Neural cell (in vitro differentiated cells): ENCODE measurements around the gene MAP4K3. TPM values are rescaled to one million over a fixed set of nuclear protein-coding genes. Genes with fewer than 3 reads are reported as not detected.

ENCODE experiments used
- H2AFZ ChIP-seq: fragments of 200-600, 300-800 bp; sonication (generic), shearing (Covaris generic); 2 replicates; pipeline ENCODE4 v1.6.0; 2014; ENCODE audit warnings: low read depth, mild to moderate bottlenecking, antibody characterized with exemption, low read length, moderate library complexity
- H3F3A ChIP-seq: fragments of 200-600 bp; shearing (Covaris generic); 2 replicates; pipeline ENCODE4 v1.6.1; 2016; ENCODE audit warnings: mild to moderate bottlenecking, moderate library complexity, mixed read lengths, antibody characterized with exemption, low read length; ENCODE audit not compliant: insufficient read depth, poor library complexity, severe bottlenecking
- H3K27ac ChIP-seq: fragments of 200-600, 300-800 bp; sonication (generic), shearing (Covaris generic); 2 replicates; pipeline ENCODE4 v1.5.1; 2014; ENCODE audit warnings: mild to moderate bottlenecking, low read length, moderate library complexity
- H3K27me3 ChIP-seq: fragments of 300-800, 200-600 bp; sonication (generic), shearing (Covaris generic); 2 replicates; pipeline ENCODE4 v1.6.0; 2014; ENCODE audit warnings: mild to moderate bottlenecking, low read depth, low read length, moderate library complexity; ENCODE audit not compliant: insufficient read depth
- H3K36me3 ChIP-seq: fragments of 300-800, 200-600 bp; sonication (generic), shearing (Covaris generic); 2 replicates; pipeline ENCODE4 v1.5.1; 2014; ENCODE audit warnings: mild to moderate bottlenecking, antibody characterized with exemption, low read length, moderate library complexity; ENCODE audit not compliant: insufficient read depth
- H3K4me2 ChIP-seq: fragments of 300-800, 200-600 bp; sonication (generic), shearing (Covaris generic); 2 replicates; pipeline ENCODE4 v1.6.0; 2014; ENCODE audit warnings: mild to moderate bottlenecking, low read length
- H3K4me3 ChIP-seq: fragments of 300-800, 200-600 bp; sonication (generic), shearing (Covaris generic); 2 replicates; pipeline ENCODE4 v1.5.1; 2014; ENCODE audit warnings: mild to moderate bottlenecking, low read length, moderate library complexity
- H3K79me2 ChIP-seq: fragments of 200-600 bp; shearing (Covaris generic); replicated peaks from 2 replicates; pipeline ENCODE4 v1.6.0; 2014; ENCODE audit warnings: mild to moderate bottlenecking, low read length, moderate library complexity; ENCODE audit not compliant: insufficient read depth
- H3K9ac ChIP-seq: fragments of 300-800, 200-600 bp; sonication (generic), shearing (Covaris generic); 2 replicates; pipeline ENCODE4 v1.6.1; 2016; ENCODE audit warnings: mild to moderate bottlenecking, low read length, mixed read lengths
- H3K9me2 ChIP-seq: fragments of 200-600 bp; shearing (Covaris generic); 2 replicates; pipeline ENCODE4 v1.6.1; 2016; ENCODE audit warnings: mild to moderate bottlenecking, low read length, mixed read lengths; ENCODE audit not compliant: insufficient read depth
- H3K9me3 ChIP-seq: fragments of 200-600, 300-800 bp; sonication (generic), shearing (Covaris generic); 2 replicates; pipeline ENCODE4 v1.6.1; 2016; ENCODE audit warnings: mild to moderate bottlenecking, mixed run types, low read length, moderate library complexity, mixed read lengths
- H4K20me1 ChIP-seq: fragments of 200-600 bp; shearing (Covaris generic); 2 replicates; pipeline ENCODE4 v1.6.1; 2016; ENCODE audit warnings: mild to moderate bottlenecking, mixed run types; ENCODE audit not compliant: insufficient read depth
- EP300 ChIP-seq: fragments of 450-650 bp; conservative IDR thresholded peaks from 2 replicates; pipeline ENCODE4 v1.6.1; 2014; ENCODE audit warnings: antibody characterized with exemption, mild to moderate bottlenecking, moderate library complexity; ENCODE audit not compliant: poor library complexity, severe bottlenecking
- EZH2 ChIP-seq: fragments of 200-600, 300-800 bp; shearing (Covaris generic), sonication (generic); IDR thresholded peaks from 2 replicates; pipeline ENCODE4 v1.6.1; 2014; ENCODE audit warnings: antibody characterized with exemption, low read length, borderline replicate concordance, mild to moderate bottlenecking; ENCODE audit not compliant: insufficient read depth, poor library complexity, severe bottlenecking
- MXI1 ChIP-seq: fragments of 450-650 bp; conservative IDR thresholded peaks from 2 replicates; pipeline ENCODE4 v1.6.1; 2014; ENCODE audit warnings: antibody characterized with exemption, mild to moderate bottlenecking; ENCODE audit not compliant: poor library complexity, severe bottlenecking
- POLR2AphosphoS5 ChIP-seq: IDR thresholded peaks from 2 replicates; pipeline ENCODE4 v1.6.1; 2012
- RAD21 ChIP-seq: fragments of 450-650 bp; conservative IDR thresholded peaks from 2 replicates; pipeline ENCODE4 v1.6.1; 2014; ENCODE audit warnings: antibody characterized with exemption, mild to moderate bottlenecking, moderate library complexity
- SMC3 ChIP-seq: fragments of 450-650 bp; conservative IDR thresholded peaks from 2 replicates; pipeline ENCODE4 v1.6.1; 2014; ENCODE audit warnings: antibody characterized with exemption, mild to moderate bottlenecking, moderate library complexity; ENCODE audit not compliant: poor library complexity
- TAF1 ChIP-seq: IDR thresholded peaks from 2 replicates; pipeline ENCODE4 v1.6.1; 2012; ENCODE audit warnings: low read depth
- polyA plus RNA-seq: library from polyadenylated mRNA; depleted of rRNA; stranded (reverse); fragments of >200 nt; gene quantifications from 2 replicates; pipeline ENCODE4 v1.2.3, GENCODE V29; 2014
- TF ChIP-seq, protein P1 (sequence below): fragments of 450-650 bp; IDR thresholded peaks from 2 replicates; pipeline ENCODE4 v1.5.1; 2014; ENCODE audit warnings: antibody characterized with exemption, mild to moderate bottlenecking, moderate library complexity; ENCODE audit not compliant: poor library complexity, severe bottlenecking
- TF ChIP-seq, protein P2 (sequence below): IDR thresholded peaks from 2 replicates; pipeline ENCODE4 v1.6.1; 2012; ENCODE audit warnings: borderline replicate concordance

Gene MAP4K3
- polyA plus RNA-seq, 1 donor from 2014 or later: 105 TPM

DNA sequence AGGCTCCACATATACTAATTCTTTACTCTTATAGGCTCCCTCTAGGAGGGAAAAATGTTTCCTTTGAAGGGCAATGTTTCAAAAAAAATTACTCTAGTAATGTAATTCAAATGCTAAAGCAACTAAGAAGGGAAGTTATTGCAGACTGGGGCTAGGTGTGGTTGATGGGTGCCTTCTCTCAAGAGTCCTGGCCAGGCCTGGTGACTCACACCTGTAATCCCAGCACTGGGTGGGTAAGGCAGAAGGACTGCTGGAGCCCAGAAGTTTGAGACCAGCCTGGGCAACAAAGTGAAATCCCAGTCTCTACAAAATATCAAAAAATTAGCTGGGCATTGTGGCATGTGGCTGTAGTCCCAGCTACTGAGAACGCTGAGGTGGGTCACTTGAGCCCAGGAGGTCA is 162.1 kb downstream of the MAP4K3 start:
- no peaks in the 10 kb centered on the region for H3K79me2 ChIP-seq
- no peak overlapping the region for H3K4me3 ChIP-seq
- no peaks in the 10 kb centered on the region for H3F3A ChIP-seq
- H3K9me2 ChIP-seq: no peaks in the 10 kb centered on the region
- no peak overlapping the region for H3K4me2 ChIP-seq
- H3K9me3 ChIP-seq: no peaks in the 10 kb centered on the region
- peaks cover 5% of the 10 kb centered on the region for H3K36me3 ChIP-seq
- H3K27me3 ChIP-seq: no peaks in the 10 kb centered on the region
- TF ChIP-seq SMC3 (no peak), EP300 (no peak), RAD21 (no peak), MXI1 (no peak), EZH2 (no peak), TAF1 (no peak), POLR2AphosphoS5 (no peak)
- TF ChIP-seq, protein P1, sequence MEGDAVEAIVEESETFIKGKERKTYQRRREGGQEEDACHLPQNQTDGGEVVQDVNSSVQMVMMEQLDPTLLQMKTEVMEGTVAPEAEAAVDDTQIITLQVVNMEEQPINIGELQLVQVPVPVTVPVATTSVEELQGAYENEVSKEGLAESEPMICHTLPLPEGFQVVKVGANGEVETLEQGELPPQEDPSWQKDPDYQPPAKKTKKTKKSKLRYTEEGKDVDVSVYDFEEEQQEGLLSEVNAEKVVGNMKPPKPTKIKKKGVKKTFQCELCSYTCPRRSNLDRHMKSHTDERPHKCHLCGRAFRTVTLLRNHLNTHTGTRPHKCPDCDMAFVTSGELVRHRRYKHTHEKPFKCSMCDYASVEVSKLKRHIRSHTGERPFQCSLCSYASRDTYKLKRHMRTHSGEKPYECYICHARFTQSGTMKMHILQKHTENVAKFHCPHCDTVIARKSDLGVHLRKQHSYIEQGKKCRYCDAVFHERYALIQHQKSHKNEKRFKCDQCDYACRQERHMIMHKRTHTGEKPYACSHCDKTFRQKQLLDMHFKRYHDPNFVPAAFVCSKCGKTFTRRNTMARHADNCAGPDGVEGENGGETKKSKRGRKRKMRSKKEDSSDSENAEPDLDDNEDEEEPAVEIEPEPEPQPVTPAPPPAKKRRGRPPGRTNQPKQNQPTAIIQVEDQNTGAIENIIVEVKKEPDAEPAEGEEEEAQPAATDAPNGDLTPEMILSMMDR: no peak
- TF ChIP-seq, protein P2, sequence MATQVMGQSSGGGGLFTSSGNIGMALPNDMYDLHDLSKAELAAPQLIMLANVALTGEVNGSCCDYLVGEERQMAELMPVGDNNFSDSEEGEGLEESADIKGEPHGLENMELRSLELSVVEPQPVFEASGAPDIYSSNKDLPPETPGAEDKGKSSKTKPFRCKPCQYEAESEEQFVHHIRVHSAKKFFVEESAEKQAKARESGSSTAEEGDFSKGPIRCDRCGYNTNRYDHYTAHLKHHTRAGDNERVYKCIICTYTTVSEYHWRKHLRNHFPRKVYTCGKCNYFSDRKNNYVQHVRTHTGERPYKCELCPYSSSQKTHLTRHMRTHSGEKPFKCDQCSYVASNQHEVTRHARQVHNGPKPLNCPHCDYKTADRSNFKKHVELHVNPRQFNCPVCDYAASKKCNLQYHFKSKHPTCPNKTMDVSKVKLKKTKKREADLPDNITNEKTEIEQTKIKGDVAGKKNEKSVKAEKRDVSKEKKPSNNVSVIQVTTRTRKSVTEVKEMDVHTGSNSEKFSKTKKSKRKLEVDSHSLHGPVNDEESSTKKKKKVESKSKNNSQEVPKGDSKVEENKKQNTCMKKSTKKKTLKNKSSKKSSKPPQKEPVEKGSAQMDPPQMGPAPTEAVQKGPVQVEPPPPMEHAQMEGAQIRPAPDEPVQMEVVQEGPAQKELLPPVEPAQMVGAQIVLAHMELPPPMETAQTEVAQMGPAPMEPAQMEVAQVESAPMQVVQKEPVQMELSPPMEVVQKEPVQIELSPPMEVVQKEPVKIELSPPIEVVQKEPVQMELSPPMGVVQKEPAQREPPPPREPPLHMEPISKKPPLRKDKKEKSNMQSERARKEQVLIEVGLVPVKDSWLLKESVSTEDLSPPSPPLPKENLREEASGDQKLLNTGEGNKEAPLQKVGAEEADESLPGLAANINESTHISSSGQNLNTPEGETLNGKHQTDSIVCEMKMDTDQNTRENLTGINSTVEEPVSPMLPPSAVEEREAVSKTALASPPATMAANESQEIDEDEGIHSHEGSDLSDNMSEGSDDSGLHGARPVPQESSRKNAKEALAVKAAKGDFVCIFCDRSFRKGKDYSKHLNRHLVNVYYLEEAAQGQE: no peak
- H3K9ac ChIP-seq: no peak overlapping the region
- H4K20me1 ChIP-seq: no peaks in the 10 kb centered on the region
- no peak overlapping the region for H3K27ac ChIP-seq
- H2AFZ ChIP-seq: no peak overlapping the region

DNA sequence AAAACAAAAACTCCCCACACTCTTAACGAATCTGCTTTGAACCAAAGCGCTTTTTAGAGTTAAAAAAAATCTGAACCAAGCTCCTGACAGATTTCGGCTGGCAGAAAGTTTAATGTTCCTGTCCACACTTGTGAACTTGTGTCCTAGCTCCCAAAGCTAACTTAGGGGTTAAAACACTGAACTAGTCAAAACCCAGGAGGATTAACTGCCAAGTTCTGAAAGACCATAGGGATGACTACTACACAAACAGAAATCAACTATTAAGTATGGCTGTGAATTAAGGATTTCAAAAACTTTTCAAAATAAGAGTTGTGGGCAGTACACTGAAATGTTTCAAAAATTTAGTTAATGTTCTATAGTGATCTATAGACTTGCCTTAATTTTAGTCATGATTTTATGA is 167.1 kb downstream of the MAP4K3 start:
- H4K20me1 ChIP-seq: no peaks in the 10 kb centered on the region
- H3K4me3 ChIP-seq: no peak overlapping the region
- no peaks in the 10 kb centered on the region for H3K9me2 ChIP-seq
- H3K36me3 ChIP-seq: no peaks in the 10 kb centered on the region
- H3K27me3 ChIP-seq: no peaks in the 10 kb centered on the region
- no peak overlapping the region for H2AFZ ChIP-seq
- H3K79me2 ChIP-seq: no peaks in the 10 kb centered on the region
- H3F3A ChIP-seq: no peaks in the 10 kb centered on the region
- TF ChIP-seq EP300 (no peak), RAD21 (no peak), SMC3 (no peak), TAF1 (no peak), MXI1 (no peak), EZH2 (no peak), POLR2AphosphoS5 (no peak)
- TF ChIP-seq, protein P2: no peak
- TF ChIP-seq, protein P1: no peak
- H3K9me3 ChIP-seq: no peaks in the 10 kb centered on the region
- H3K27ac ChIP-seq: no peak overlapping the region
- no peak overlapping the region for H3K4me2 ChIP-seq
- H3K9ac ChIP-seq: no peak overlapping the region
